GM21723 (cell line): ENCODE results near the gene FAM53B.
"Not testable (repeated sequence)": the region's sequence is repeated elsewhere in the genome, so short reads cannot be mapped to it uniquely, and the experiment has no call there.

Experiments
- ATAC-seq: cut with Tn5 transposase; IDR thresholded peaks from one replicate; pipeline ENCODE4 v1.9.1; 2021; ENCODE audit warnings: mild to moderate bottlenecking, moderate library complexity; ENCODE audit not compliant: unreplicated experiment

The FAM53B gene

GRCh38 chr10:124591123-124591495, 153.1 kb downstream of the FAM53B start:
- no peak for ATAC-seq

GRCh38 chr10:124590216-124591122, 153.7 kb downstream of the FAM53B start:
- ATAC-seq: no peak

- ATAC-seq: no peak
These were observed 154.6 kb downstream of the FAM53B start for GRCh38 chr10:124589491-124590041.

- no peak for ATAC-seq
These were observed 155.3 kb downstream of the FAM53B start for GRCh38 chr10:124588736-124589490.

- ATAC-seq: not testable (repeated sequence)
These were observed 155.8 kb downstream of the FAM53B start for GRCh38 chr10:124588341-124588735.

GRCh38 chr10:124587811-124588211, 156.4 kb downstream of the FAM53B start:
- no peak for ATAC-seq

GRCh38 chr10:124586142-124586541, 158.0 kb downstream of the FAM53B start:
- no peak for ATAC-seq

GRCh38 chr10:124579011-124579399, 165.2 kb downstream of the FAM53B start:
- ATAC-seq: no peak

GRCh38 chr10:124578231-124579010, 165.8 kb downstream of the FAM53B start:
- ATAC-seq: no peak

- no peak for ATAC-seq
These were observed 166.5 kb downstream of the FAM53B start for GRCh38 chr10:124577651-124578050.

- ATAC-seq: no peak
These were observed 167.4 kb downstream of the FAM53B start for GRCh38 chr10:124576526-124577420.

- ATAC-seq: no peak
These were observed 168.8 kb downstream of the FAM53B start for GRCh38 chr10:124575107-124576035.

- ATAC-seq: no peak
These were observed 169.6 kb downstream of the FAM53B start for GRCh38 chr10:124574456-124575070.

- ATAC-seq: no peak
These were observed 170.3 kb downstream of the FAM53B start for GRCh38 chr10:124573726-124574455.

- ATAC-seq: no peak
These were observed 171.4 kb downstream of the FAM53B start for GRCh38 chr10:124572751-124573150.

- ATAC-seq: no peak
These were observed 173.5 kb downstream of the FAM53B start for GRCh38 chr10:124570646-124571045.

GRCh38 chr10:124569623-124570470, 174.3 kb downstream of the FAM53B start:
- ATAC-seq: no peak
